ENCODE results near the gene IRF2BP2. TPM values are rescaled to one million over a fixed set of nuclear protein-coding genes. Genes with fewer than 3 reads are reported as not detected.

Gene IRF2BP2
- total and polyA plus RNA-seq, 2 of the 13 experiments (the other 11 are each of a cell fraction or from before 2014, with no cell fraction given) = 140 to 147 TPM

GRCh38 chr1:234602334-234603220 is 7.4 kb downstream of the IRF2BP2 start (continued):
- TF ChIP-seq THRA (CRISPR knock-in tag; IDR thresholded peaks at IDR 0.05; ENCODE audit: borderline replicate concordance) (peak; percentile 23; the same call in 1 of the 2 replicates), ZNF570 (CRISPR knock-in tag; IDR thresholded peaks at IDR 0.05; ENCODE audit: borderline replicate concordance) (no peak), BRF2 (CRISPR knock-in tag; IDR thresholded peaks at IDR 0.05) (0 out of 2 replicates have a peak, but pooled peaks have one; percentile 36), GMEB1 (CRISPR knock-in tag; IDR thresholded peaks at IDR 0.05; ENCODE audit: borderline replicate concordance) (no peak), DMAP1 (CRISPR knock-in tag; IDR thresholded peaks at IDR 0.05) (no peak), YY1 (IDR thresholded peaks at IDR 0.05; ENCODE audit: insufficient read depth, insufficient replicate concordance, low read depth, low read length) (no peak), NFE2L2 (IDR thresholded peaks at IDR 0.05; ENCODE audit: low read length) (peak; percentile 91), SNRNP70 (IDR thresholded peaks at IDR 0.05; ENCODE audit: low read depth, low read length) (0 out of 2 replicates have a peak, but pooled peaks have one; percentile 70), KDM3A (CRISPR knock-in tag; IDR thresholded peaks at IDR 0.05; ENCODE audit: low read depth) (0 out of 2 replicates have a peak, but pooled peaks have one; percentile 35), MLXIP (CRISPR knock-in tag; IDR thresholded peaks at IDR 0.05; ENCODE audit: borderline replicate concordance) (no peak), ETV5 (CRISPR knock-in tag; IDR thresholded peaks at IDR 0.05; ENCODE audit: borderline replicate concordance) (peak; percentile 52; the same call in 1 of the 2 replicates), ZNF343 (CRISPR knock-in tag; IDR thresholded peaks at IDR 0.05) (no peak), TCF7 (IDR thresholded peaks at IDR 0.05; ENCODE audit: low read depth) (peak; percentile 44), ZNF777 (CRISPR knock-in tag; IDR thresholded peaks at IDR 0.05) (no peak), JUN (CRISPR knock-in tag; IDR thresholded peaks at IDR 0.05) (0 out of 2 replicates have a peak, but pooled peaks have one; percentile 47), TOE1 (CRISPR knock-in tag; IDR thresholded peaks at IDR 0.05) (no peak), ZNF430 (CRISPR knock-in tag; IDR thresholded peaks at IDR 0.05) (no peak), RXRA (CRISPR knock-in tag; IDR thresholded peaks at IDR 0.05) (no peak; the same call in 1 of the 2 replicates), TEAD3 (CRISPR knock-in tag; optimal IDR thresholded peaks at IDR 0.05; ENCODE audit: borderline replicate concordance) (peak; percentile 61), ZNF614 (CRISPR knock-in tag; IDR thresholded peaks at IDR 0.05; ENCODE audit: borderline replicate concordance) (peak; percentile 19; the same call in 1 of the 2 replicates)

Data from HepG2 (cell line).